HG03460 (cell line): ENCODE measurements around the gene DDX53.

Experiments
- ATAC-seq: cut with Tn5 transposase; IDR thresholded peaks from one replicate; pipeline ENCODE4 v1.9.1; 2021; ENCODE audit not compliant: unreplicated experiment

Gene DDX53

GRCh38 chrX:23048806-23049573 is 49.2 kb downstream of the DDX53 start:
- no peak for ATAC-seq

GRCh38 chrX:23052324-23052723 is 52.6 kb downstream of the DDX53 start:
- no peak for ATAC-seq
